ENCODE results near the gene DERL2. TPM values are rescaled to one million over a fixed set of nuclear protein-coding genes. Genes with fewer than 3 reads are reported as not detected.

The DERL2 gene
- total RNA-seq: 16.6 and 34.4 TPM in 2 replicates

DNA sequence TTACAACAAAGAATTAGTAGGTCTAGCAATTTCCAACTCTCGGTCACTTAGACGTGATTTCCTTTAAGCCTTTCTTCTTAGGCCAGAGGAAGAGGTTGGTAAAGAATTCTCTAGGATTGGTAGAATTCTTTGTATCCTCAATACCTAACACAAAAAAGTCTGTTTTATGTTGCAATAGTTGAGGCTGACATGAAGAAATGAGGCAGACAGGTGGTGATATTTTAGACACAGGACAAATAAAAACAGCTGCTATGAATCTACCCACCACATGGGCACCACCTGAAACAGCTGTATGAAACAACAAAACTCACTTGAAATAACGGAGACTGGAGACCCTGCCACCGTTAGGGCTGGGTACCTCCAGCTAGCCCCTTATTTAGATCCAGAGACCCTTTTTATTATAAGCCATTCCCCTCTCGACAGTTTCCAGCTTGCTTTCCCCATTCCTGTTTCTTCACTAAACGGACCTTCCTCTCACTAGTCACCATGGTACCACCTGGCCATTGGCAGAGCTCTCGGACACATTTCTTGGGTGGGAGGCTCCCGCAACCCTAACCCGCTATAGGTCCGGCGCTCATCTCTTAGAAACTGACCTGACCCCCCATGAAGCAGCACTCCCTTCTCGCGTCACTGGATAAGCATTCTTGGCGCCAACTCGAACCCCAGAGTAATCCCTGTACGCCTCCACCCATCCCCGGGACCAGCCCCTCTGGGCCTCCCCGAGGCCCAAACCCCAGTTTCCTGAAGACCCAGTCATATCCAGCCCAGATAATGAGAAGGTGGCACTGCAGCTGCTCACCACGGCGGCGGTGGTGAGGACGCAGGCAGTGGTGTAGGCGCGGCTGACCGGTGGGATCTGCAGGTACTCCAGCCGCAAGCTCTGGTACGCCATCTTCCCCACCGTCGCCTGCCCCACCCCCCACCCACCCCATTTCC lies at the start of gene DERL2:
Gene DERL2, minus strand, starts transcription at position 909 of the 936 bp plus-strand sequence. Its CDS starts 17 bp downstream, at position 892.

DNA sequence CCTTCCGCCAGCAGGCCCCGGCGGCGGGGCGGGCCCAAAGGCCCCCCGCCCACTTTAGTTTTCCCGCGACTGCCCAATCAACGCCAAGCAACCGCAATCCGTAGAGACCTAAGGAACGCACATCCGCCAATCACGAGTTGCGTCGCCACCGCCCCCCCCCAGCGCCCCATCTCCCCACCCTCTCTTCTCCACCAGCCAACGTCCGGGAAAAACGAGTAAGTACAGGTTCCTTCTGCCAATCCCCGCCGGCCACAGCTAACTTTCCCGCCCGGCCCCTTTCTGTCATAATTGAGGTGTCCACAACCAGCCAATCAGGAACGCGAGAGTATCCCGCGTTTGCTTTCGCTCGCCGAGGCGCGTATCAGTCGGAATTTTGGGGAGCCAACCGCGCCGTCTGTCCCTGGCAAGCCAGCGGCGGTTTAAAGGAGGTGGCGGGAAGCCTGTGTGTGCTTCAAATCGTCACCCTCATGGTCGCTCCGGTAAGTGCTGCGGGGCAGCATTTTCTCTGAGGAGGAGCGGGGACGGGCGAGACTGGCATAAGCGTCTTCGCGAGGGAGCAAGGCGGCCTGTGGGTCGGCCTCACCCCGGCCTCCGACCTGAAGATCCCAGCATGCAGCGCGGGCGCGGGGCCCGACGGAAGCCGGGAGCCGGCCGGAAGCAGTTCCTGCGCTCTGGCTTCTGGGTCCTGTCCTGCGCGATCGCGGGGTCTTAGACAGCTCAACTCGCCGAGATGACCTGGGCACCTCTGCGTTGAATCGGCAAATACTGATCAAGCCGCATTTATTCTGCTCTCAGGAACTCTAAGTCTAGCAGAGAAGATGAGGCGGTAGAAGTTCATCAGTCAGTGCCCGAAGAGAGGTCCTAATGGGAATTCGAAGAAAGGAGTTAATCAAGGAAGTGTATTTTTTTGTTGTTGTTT lies 487 bp upstream of the DERL2 start, which contains the start of gene MIS12:
Gene MIS12, plus strand, starts transcription at position 361 of the 919 bp plus-strand sequence. CDS start 2,297 bp downstream, outside the sequence.

GRCh38 chr17:5438716-5439445 lies 47.1 kb downstream of the DERL2 start, which contains the start of gene C1QBP:
C1QBP (minus strand) TSS chr17:5439155; CDS start chr17:5439073, 82 bp downstream.

Other genes starting within 250 kb of the DERL2 start
- gene RABEP1, start 203.9 kb downstream of the DERL2 start, total RNA-seq: 20.2 and 23.8 TPM in 2 replicates
- gene NUP88, start 66.5 kb downstream of the DERL2 start, total RNA-seq: 52.9 and 90.3 TPM in 2 replicates
- gene RPAIN, start 66.0 kb downstream of the DERL2 start, total RNA-seq: 19.6 and 24.3 TPM in 2 replicates
- gene C1QBP, start 47.0 kb downstream of the DERL2 start, total RNA-seq: 113 and 271 TPM in 2 replicates
- 12.7 and 13.2 TPM in 2 replicates for gene DHX33, start 17.2 kb downstream of the DERL2 start, total RNA-seq
- 11.0 and 15.6 TPM in 2 replicates for gene MIS12, start 388 bp upstream of the DERL2 start, total RNA-seq
- gene NLRP1, start 98.3 kb upstream of the DERL2 start, total RNA-seq: 11.9 and 47.3 TPM in 2 replicates